SKM-1 treated with dmso at 0.1 percent for 144 hours (cell line): ENCODE measurements around the gene IQSEC3.

ENCODE experiments used
- DNase-seq: peaks from one replicate; lab custom pipeline; 2025; ENCODE audit not compliant: unreplicated experiment; lab: John Stamatoyannopoulos, UW

IQSEC3 gene

DNA sequence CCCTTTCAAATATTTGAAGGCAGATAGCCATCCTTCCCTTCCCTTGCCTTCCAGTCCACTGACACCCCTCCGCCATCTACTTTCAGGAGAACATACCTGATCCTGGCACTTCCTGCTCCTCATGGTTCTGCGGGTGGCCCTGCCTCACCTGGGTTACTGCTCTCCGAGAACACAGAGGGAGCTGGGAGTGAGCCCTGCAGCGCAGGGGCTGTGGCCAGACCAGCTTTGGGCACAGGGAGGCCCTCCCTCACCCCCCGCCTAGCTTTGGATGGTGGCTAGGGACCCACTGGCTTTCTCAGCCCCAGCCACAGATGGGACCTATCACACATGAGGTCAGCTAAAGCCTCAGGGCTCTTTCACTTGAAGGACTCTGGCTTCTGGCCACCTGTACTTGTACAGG is 12.4 kb downstream of the IQSEC3 start:
- no peak for DNase-seq

DNA sequence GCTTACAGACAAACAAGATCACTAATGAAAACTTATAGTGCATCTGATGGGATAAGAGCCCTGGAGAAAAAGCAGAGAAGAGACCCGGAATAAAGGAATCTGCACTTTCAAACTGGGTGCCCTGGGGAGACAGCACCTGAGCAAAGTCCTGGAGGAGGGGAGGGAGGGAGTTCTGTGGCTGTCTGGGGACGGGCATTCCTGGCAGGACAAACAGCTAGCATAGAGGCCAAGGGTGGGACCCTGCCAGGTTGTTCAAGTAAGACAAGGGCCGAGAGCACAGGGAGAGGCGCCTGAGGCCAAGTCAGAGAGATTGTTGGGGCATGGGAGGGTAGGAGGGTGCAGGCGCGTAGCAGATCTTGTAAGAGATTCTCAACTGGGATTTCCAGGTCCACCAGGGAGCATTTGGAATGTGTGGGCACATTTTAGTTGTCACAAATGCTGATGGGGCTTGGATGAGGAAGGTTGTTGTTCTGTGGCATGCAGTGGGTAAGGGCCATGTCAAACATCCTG is 14.2 kb downstream of the IQSEC3 start:
- DNase-seq: no peak

DNA sequence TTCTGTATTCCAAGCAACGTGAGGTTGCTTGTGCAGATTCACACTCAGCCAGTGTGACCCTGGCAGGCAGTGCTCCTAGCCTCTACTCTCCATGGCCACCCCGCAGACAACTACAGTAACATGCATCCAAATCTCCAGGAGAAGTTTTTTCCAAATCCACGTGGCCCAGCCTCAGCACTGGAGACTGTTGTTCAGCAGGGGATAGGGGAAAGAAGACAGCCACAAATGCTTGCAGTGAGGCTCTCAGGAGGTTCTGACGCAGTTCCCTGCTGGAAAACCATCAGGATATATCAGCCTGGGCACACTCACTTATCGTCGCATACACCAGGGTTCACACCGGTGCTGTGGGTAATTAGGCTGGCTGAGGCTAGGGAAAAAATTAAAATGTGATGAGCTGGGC is 16.2 kb downstream of the IQSEC3 start:
- DNase-seq: no peak

DNA sequence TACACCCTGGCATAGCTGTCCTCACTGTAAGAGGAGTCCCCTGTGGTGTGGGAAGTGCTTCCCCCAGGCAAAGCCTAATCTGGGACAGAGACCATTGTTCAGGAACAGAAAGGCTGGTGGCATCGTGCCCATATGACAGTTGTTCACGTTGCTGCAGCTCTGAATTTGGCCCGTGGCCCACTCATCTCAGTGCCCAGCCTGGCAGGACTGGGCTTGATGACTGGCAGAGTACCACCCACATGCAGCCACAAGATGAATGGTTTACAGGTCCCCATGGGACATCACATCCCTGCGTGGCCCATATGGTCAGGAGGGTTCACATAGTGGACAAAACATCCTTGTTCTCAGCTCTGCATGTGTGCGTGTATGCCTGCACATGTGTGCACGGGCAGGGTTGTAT is 17.5 kb downstream of the IQSEC3 start:
- no peak for DNase-seq

DNA sequence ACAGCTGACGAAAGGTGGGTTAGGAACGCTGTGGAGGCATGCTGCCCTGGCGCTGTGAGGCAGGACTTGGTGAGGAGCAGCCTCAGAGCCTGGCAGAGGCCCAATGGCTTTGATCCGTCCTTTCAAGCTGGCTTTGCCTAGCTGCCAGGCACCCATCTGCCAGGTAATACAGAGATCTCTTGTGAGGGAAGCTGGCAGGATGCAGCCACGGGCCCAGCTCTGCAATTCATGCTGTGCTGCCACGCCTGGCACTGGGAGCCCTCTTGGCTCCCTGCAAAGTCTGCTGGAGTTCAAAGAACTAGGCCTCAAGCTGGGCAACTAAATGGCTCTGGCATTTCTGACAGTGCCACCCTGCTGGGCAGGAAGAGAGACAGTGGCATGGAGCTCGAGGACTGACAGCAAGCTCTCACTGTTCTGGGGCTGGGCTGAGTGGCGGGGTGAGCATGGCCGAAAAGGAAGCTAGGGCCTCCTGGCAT is 18.7 kb downstream of the IQSEC3 start:
- DNase-seq: no peak

DNA sequence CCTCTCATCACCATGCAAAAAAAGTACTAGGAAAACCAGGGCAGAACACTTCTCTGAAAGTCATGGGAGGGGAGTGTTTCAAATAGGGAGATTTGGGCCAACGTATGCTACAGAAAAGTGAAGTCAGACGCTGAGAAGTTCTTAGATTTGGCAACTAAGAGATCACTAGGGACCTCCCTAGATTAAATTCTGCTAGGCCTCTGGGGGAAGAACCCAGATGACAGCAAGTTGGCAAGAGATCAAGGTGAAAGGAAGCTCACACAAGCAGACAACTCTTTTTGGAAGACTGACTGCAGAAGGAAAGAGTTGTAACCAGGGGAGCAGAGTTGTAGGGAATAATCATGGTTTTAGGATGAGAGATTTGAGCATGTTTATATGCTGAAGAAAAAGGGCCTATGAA is 20.7 kb downstream of the IQSEC3 start:
- no peak for DNase-seq

DNA sequence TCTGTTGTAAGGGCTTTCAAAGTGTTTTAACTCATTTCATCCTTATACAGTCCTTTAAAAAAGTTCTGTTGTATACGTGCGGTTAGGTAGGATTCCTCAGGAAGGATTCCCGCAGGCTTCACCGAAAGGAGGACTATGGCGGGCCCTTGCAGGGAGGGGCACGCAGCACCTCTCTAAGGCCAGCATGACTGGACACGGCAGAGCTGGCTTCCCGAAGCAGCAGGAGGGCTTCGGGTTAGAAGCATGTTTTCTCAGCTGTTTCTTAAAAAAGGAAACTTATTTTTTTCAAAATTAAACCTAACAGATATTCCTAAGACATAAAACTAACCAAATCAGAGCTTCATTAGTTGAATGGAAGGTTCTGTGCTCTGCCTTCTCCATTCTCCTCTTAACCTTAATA is 21.3 kb downstream of the IQSEC3 start:
- DNase-seq: no peak

DNA sequence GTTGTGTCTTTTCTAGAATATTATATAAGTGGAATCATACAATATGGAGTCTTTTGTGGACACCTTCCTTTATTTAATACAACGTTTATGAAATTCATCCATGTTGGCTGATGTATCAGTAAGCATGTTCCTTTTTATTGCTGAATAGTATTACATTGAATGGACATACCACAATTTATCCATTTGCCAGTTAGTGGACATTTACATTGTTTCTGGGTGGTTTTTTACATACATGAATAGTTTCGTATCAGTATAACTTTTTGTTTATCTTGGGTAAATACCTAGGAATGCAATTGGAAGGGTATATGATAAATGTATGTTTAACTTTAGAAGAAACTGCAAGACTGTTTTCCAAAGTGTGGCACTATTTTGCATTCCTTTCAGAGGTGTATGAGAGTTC is 23.1 kb downstream of the IQSEC3 start:
- DNase-seq: no peak

DNA sequence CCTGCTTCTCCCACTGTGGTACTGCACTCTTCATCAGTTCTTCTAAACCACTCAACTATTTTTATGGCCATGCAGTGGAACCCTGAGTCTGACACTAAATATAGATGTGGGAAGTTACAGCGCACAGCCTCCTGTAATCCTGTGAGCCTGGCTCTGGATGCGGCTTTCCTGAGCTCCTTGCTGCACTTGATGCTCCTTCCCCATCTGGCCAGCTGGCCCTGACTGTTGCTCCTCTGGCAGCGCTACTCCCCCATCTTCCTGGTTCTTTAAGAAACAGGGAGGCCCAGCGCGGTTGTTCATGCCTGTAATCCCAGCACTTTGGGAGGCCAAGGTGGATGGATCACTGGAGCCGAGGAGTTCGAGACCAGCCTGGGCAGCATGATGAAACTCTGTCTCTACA is 24.6 kb downstream of the IQSEC3 start:
- no peak for DNase-seq

DNA sequence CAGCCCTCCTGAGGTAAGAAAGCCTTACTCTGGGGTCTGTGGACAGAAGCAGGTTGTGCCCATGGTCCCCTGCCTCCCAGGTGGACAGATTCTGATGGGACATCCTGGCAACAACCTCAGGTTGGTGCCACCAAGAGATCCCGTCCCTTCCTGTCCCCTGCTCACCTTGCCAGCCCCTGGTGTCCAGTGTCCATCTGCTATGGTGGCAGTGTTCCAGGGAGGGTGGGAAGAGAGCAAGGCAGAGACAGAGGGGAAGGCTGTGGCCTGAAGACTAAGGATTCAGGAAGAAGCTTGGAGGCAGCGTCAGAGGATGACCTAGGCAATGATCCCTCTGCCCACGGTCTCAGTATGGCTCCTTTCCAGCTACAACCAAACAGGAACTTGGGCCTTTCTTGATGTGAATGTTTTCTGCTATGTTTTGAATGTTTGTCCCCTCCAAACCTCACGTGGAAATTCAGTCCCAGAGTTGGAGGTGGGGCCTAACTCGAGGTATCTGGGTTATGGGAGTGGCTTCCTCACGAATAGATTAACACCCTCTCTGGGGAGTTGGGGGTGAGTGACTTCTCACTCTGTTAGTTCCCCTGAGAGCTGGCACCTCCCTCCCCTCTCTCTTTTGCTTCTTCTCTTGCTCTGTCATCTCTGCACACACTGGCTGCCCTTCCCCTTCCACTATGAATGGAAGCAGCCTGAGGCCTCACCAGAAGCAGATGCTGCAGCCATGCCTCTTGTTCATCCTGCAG is 26.9 kb downstream of the IQSEC3 start:
- no peak for DNase-seq

DNA sequence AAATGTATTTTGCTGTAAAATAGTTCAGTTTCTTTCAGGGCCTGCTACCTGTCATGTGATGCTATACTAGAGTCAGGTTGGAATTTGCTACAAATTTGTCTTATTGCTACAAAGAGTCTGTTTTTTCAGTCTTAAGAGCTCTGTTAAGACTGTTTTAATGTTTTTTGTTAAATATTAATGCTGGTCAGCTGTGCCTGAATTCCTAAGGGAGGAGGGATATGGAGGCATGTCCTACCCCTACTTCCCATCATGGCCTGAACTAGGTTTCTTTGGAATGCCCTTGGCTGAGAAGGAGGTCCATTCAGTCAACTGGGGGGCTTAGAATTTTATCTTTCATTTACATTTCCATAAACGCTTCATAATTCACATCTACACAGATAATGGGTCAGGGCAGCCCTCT is 30.0 kb downstream of the IQSEC3 start:
- no peak for DNase-seq

DNA sequence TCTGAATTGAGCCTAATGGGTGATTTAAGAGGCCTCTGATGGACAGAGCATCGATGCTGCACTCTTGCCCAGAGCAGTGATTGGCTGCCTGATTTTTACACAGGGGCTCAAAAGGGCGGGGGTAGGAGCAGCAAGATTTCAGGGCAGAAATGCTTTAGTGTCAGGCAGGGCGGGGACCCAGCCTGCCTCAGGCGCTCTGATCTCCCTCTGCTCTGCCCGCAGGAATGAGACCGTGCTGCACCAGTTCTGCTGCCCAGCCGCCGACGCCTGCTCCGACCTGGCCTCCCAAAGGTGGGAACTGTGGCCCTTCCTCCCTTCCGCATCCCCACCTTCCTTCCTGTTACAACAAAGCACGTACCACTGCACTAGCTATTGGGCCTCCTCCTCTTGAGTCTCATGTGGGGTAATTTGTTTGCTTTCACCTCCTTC is 32.4 kb downstream of the IQSEC3 start:
- DNase-seq: no peak

DNA sequence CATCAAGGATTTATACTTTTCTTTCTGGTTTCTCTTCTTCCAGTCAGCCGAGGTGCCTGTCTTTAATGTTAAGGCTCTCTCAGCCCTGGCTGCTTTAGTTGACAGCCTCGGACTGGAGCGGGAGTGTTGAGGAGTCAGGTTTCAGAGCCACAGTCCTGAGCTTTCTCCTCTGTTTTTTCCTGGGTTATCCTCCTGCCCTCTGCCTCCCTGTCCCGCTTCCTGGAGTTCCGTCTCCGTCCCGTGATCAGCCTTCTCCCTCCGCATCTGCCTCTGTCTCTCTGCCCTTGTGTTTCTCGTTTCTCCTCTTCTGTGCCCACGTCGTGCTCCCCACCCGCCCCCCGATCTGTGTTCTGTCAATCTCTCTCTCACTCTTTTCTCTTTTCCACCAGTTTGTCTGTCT is 33.0 kb downstream of the IQSEC3 start:
- no peak for DNase-seq

DNA sequence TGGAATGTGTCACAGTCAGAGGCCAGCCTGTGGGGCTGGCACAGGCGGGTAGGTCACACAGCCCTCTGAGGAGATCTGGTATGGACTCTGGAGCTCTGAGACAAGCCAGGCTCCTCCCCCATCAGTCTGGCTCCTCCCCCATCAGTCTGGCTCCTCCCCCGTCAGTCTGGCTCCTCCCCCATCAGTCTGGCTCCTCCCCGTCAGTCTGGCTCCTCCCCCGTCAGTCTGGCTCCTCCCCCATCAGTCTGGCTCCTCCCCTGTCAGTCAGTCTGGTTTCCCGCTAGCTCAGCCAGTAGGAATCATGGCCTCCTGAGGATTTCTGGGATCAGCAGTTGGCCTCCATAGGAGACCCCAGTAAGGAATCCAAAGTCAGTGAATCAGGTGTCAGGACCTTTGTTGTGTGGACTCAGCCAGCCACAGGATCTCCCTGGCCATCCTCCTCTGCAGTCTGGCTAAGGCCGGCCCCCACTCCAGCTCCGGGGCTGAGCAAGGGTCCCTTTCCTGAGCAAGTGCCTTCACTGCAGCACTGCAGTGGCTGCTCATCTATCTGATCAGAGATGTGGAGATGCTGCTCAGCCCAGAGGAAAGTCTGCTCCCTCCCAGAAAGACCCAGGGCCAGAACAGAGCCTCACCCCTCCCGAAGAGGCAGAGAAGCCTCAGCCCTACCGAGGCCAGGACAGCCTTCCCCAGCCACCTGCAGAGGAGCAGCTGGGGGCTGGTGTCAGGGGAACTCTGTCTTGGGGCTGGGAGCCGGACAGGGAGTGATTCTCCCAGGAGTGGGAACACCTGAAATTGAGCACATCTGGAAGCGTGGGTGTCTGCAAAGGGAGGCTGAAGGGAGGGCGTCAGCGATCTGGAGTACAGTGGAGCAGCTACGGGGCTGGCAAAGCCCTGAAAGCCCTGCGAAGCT is 35.7 kb downstream of the IQSEC3 start:
- DNase-seq: no peak

DNA sequence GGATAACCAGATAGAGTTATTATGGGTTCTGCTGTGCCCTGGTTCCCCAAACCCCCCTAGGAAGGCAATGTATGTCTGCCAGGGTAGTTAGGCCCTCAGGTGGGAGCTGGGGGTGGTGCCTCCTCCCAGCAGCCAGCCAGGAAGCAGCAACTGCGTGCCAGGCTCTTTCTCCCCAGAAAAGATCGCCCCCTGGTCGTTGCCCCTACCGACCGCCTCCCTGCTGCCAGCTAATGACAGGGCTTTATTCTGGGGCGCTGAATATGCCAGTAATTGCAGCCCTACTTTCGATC is 36.3 kb downstream of the IQSEC3 start:
- no peak for DNase-seq

DNA sequence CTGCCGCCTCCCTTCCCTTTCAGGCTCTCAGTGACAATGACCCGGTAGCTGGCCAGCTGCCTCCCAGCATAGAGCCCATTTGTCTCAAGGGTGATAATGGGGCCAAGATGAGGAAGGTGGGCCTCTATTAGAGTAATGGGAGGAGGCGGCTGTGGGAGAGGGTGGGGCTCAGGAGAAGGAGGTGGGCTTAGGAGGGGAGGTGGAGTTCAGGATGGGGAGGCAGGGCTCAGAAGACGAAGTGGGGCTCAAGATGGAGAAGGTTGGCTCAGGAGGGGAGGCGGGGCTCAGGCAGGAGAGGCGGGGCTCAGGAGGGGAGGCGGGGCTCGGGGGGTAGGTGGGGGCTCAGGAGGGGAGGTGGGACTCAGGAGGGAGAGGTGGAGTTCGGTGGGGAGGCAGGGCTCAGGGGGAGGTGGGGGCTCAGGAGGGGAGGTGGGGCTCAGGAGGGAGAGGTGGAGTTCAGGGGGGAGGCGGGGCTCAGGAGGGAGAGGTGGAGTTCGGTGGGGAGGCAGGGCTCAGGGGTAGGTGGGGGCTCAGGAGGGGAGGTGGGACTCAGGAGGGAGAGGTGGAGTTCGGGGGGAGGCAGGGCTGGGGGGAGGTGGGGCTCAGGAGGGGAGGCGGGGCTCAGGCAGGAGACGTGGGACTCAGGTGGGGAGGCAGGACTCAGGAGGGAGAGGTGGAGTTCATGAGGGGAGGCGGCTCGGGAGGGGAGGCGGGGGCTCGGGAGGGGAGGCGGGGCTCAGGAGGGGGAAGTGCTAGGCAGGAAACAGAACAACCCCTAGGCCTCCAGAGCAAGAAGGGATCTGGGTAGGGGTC is 36.8 kb downstream of the IQSEC3 start:
- no peak for DNase-seq

DNA sequence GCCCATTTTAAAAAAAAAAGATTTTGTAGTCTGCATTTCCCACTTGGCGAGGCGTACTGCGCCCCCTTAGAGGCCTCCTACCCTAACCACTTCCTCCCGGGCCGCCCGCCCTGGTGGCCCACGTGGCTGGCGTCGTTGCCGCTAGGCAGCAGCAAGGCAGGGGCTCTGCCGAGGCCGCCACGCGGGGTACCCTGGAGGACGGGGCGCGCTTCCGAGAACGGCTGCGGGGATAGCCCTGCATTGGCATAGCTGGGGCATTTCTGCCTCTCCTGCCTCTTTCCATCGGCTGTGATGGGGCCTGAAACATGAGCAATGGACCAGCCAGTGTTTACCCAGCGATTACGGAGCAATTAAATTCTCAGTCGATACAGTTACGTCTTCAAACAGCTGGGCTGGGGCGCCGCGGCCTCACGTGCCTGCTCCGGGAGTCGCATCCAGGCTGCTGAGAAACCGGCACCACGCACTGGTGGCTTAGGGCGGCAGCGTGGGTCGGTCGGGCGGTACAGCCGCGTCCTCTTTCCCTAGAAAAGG is 38.0 kb downstream of the IQSEC3 start:
- no peak for DNase-seq

DNA sequence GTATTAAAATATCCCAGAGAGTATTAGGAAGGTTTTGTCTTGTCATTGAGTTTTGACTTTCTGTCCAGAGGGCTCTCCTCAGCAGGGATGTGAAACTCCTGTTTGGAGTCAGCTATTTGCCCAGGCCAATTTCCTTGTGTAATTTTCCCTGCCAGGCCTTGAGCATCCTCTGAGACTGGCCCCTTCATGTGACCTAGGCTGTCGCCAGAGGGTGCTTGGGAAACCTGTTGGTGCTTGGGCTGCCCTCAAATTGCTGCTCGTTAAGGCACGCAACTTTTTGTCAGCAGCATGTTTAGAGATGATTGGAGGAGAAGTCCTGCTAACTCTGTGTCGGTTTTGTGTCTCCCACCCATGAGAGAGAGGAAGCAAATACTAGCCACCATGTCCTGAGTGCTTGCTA is 39.1 kb downstream of the IQSEC3 start:
- DNase-seq: no peak

DNA sequence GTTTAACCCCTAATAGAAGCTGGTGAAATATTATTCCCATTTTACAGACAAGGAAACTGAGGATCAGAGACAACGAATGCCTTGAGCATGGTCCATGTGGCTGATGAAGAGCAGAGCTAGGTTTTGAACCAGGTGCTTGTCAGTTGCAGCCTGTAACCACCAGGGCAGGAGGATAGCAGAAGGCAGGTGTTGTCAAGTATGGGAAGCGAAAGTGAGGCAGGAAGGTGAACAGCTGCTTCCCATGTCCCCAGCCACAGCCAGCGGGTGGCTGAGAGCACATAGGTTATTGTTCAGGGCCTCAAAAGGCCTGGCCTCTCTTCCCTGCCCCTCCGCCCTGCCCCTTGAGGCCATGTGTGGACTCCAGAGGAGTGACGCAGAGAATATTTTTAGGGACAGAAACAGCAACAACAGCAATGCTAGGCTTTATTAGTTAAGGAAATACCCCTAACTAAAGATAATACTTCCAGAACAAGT is 39.6 kb downstream of the IQSEC3 start:
- DNase-seq: no peak

DNA sequence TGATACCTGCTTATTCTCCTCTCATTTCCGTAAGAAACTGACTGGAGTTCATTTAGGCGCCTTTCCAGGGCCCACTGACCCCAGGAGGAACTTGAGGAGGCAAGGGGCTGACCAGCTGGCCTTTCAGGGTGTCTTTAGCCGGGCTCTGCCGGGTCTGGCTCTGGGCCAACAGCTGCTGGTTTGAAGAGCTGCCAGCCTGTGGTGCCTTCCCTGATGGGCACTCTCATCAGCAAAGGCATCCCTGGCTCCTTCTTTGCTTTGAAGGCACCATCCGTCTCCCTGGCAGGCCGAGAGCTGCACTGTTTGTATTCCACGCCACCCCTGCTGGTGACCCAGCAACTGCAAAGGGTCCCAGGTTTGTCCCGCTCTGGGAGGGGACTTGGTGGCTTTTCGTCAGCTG is 42.0 kb downstream of the IQSEC3 start:
- no peak for DNase-seq

DNA sequence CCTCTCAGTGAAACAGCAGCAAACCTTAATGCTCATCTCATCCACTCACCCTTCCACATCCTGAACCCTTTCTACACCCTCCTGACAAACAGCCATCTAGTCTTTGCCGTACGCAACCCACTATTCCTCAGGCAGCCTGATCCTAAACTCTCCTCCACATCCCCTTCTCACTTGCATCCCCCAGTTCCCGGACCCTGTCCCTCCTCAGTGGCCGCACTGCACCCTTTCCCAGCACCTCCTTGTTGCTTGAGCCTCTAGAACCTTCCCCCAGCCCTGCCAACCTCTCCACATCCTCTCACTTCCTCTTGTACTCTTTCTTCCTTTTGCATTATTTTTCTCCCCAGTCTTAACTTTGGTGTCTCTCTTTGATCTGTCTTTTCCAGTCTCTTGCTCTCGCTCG is 42.9 kb downstream of the IQSEC3 start:
- DNase-seq: no peak
